Glomerular visceral epithelial cell (primary cell): ENCODE measurements around the gene PTPRK.
A peak's percentile ranks its signal among the peaks of the same experiment; 100 is the strongest.
"Not testable (repeated sequence)": the region's sequence is repeated elsewhere in the genome, so short reads cannot be mapped to it uniquely, and the experiment has no call there.

Experiments
- DNase-seq: peaks from one replicate; pipeline ENCODE4 v3.0.0-alpha.2; 2016; ENCODE audit errors: extremely low spot score

Gene PTPRK

GRCh38 chr6:127956260-127956888, 564.0 kb downstream of the PTPRK start:
- no peak for DNase-seq

GRCh38 chr6:127954082-127954481, 566.3 kb downstream of the PTPRK start:
- no peak for DNase-seq

GRCh38 chr6:127952831-127953230, 567.6 kb downstream of the PTPRK start:
- DNase-seq = no peak

GRCh38 chr6:127952176-127952575, 568.2 kb downstream of the PTPRK start:
- DNase-seq = no peak

- no peak for DNase-seq
These were observed 569.1 kb downstream of the PTPRK start for GRCh38 chr6:127951172-127951917.

- DNase-seq = no peak
These were observed 569.7 kb downstream of the PTPRK start for GRCh38 chr6:127950566-127951145.

- no peak for DNase-seq
These were observed 571.1 kb downstream of the PTPRK start for GRCh38 chr6:127949251-127949650.

GRCh38 chr6:127946388-127946787, 574.0 kb downstream of the PTPRK start:
- no peak for DNase-seq

- no peak for DNase-seq
These were observed 574.8 kb downstream of the PTPRK start for GRCh38 chr6:127945434-127946097.

- no peak for DNase-seq
These were observed 579.2 kb downstream of the PTPRK start for GRCh38 chr6:127941228-127941627.

- no peak for DNase-seq
These were observed 580.8 kb downstream of the PTPRK start for GRCh38 chr6:127939442-127940066.

- peak; percentile 25 for DNase-seq
These were observed 581.7 kb downstream of the PTPRK start for GRCh38 chr6:127938701-127939100.

- DNase-seq = no peak
These were observed 582.7 kb downstream of the PTPRK start for GRCh38 chr6:127937747-127938146.

- DNase-seq = no peak
These were observed 583.3 kb downstream of the PTPRK start for GRCh38 chr6:127937102-127937501.

GRCh38 chr6:127934956-127935355, 585.4 kb downstream of the PTPRK start:
- DNase-seq = no peak

GRCh38 chr6:127933852-127934840, 586.3 kb downstream of the PTPRK start:
- DNase-seq = no peak

- DNase-seq = no peak
These were observed 587.3 kb downstream of the PTPRK start for GRCh38 chr6:127933137-127933536.

- DNase-seq = no peak
These were observed 587.7 kb downstream of the PTPRK start for GRCh38 chr6:127932708-127933107.

GRCh38 chr6:127926441-127926840, 594.0 kb downstream of the PTPRK start:
- not testable (repeated sequence) for DNase-seq

GRCh38 chr6:127924440-127924839, 596.0 kb downstream of the PTPRK start:
- DNase-seq = peak; percentile 23

- DNase-seq = no peak
These were observed 596.4 kb downstream of the PTPRK start for GRCh38 chr6:127924031-127924430.
